H1 (cell line): ENCODE measurements around the gene IFNB1. TPM values are rescaled to one million over a fixed set of nuclear protein-coding genes. Genes with fewer than 3 reads are reported as not detected.

ENCODE experiments used
- CHD7 ChIP-seq: fragments of 300-600 bp; sonication (generic); IDR thresholded peaks from 2 replicates; pipeline ENCODE4 v1.7.1; 2012; ENCODE audit warnings: low read length, moderate library complexity, mild to moderate bottlenecking, inconsistent platforms; ENCODE audit not compliant: insufficient replicate concordance
- KDM4A ChIP-seq: IDR thresholded peaks from one replicate; pipeline ENCODE4 v1.7.1; 2012; ENCODE audit warnings: low read depth, mild to moderate bottlenecking, moderate library complexity, low read length, inconsistent platforms; ENCODE audit not compliant: severe bottlenecking
- NANOG ChIP-seq: IDR thresholded peaks from 2 replicates; pipeline ENCODE4 v1.6.1; 2011; ENCODE audit warnings: low read length, low read depth, mild to moderate bottlenecking, inconsistent platforms; ENCODE audit not compliant: insufficient read depth, poor library complexity, severe bottlenecking
- NRF1 ChIP-seq: IDR thresholded peaks from 2 replicates; pipeline ENCODE4 v1.6.1; 2011; ENCODE audit warnings: mild to moderate bottlenecking, low read depth, low read length, improper control_type of control experiment
- PHF8 ChIP-seq: fragments of 200-600 bp; sonication (generic); conservative IDR thresholded peaks from 2 replicates; pipeline ENCODE4 v1.7.1; 2012; ENCODE audit warnings: low read depth, mild to moderate bottlenecking, inconsistent platforms, low read length, moderate library complexity
- RAD21 ChIP-seq, 2 experiments: IDR thresholded peaks in 1 of 2; conservative IDR thresholded peaks in 1 of 2; 2 replicates each; pipeline ENCODE4 v1.6.1; 2011; ENCODE audit warnings: low read depth in 2 of 2, low read length in 2 of 2, improper control_type of control experiment in 1 of 2, inconsistent platforms in 1 of 2, mild to moderate bottlenecking in 1 of 2, moderate library complexity in 1 of 2
- RBBP5 ChIP-seq: IDR thresholded peaks from 2 replicates; pipeline ENCODE4 v1.7.1; 2012; ENCODE audit warnings: low read depth, mild to moderate bottlenecking, inconsistent platforms, low read length, moderate library complexity, borderline replicate concordance
- RFX5 ChIP-seq: IDR thresholded peaks from 2 replicates; pipeline ENCODE4 v1.6.1; 2011; ENCODE audit warnings: low read depth, low read length, improper control_type of control experiment, borderline replicate concordance
- SIN3A ChIP-seq, 2 experiments: IDR thresholded peaks in 1 of 2; conservative IDR thresholded peaks in 1 of 2; 2 replicates each; pipeline ENCODE4 v1.6.1; 2011 to 2012; ENCODE audit warnings: low read length in 2 of 2, improper control_type of control experiment in 1 of 2, low read depth in 1 of 2, mild to moderate bottlenecking in 1 of 2
- SP1 ChIP-seq: IDR thresholded peaks from 2 replicates; pipeline ENCODE4 v1.6.1; 2011; ENCODE audit warnings: low read depth, low read length
- TBP ChIP-seq: IDR thresholded peaks from 2 replicates; pipeline ENCODE4 v1.6.1; 2011; ENCODE audit warnings: low read depth, low read length, improper control_type of control experiment
- polyA plus RNA-seq, 7 experiments: library from polyadenylated mRNA; depleted of rRNA in 3 of 7; stranded (reverse) in 5 of 7; unstranded in 2 of 7; fragments of >200 nt in 5 of 7; fragments of 200-250 nt in 2 of 7; gene quantifications; 1 replicate in 5 of 7; 2 replicates in 1 of 7; 4 replicates in 1 of 7; pipeline versions ENCODE4 v1.2.1 to v1.2.3, GENCODE V29; 2011 to 2013; ENCODE audit warnings: missing spikeins in 2 of 7, mixed read lengths in 2 of 7
- total RNA-seq: library from RNA; stranded (reverse); fragmentation: NEBNext Ultra II Directional; extraction: Animal tissue kit (Norgen Biotek cat#: 25700); gene quantifications from 2 replicates; pipeline ENCODE4 v1.2.1, GENCODE V29; 2021

IFNB1 gene
- total and polyA plus RNA-seq, 2 of the 8 experiments (the other 6 are each of a cell fraction or from before 2014, with no cell fraction given): not detected

DNA sequence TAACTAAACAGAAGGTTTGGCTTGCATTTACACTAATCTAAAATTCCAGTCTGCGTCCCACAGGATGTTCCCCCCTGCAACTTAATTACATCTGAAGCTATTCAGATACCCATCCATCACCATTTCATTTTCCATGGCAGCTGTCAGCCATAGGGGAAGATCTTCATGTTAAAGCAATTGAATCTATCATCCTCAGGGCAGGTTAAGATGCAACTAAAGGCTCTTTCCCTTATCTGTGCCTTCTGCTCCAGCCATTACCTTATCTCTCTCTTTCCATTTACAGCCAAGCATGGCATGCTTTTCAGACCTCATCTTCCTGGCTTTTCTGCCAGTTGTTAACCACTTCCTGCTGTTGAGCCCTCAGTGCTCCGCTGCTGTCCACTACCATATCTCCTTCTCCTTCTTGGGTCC is 30.5 kb downstream of the IFNB1 start (continued):
- TF ChIP-seq CHD7 (no peak), RAD21 (IDR thresholded peaks at IDR 0.05 in 1 of 2, conservative IDR thresholded peaks at IDR 0.05 in 1 of 2; ENCODE audit: low read depth in 2 of 2, low read length in 2 of 2) (no peak), TBP (no peak), RFX5 (no peak), NRF1 (no peak), PHF8 (no peak), NANOG (no peak), KDM4A (no peak), RBBP5 (no peak), SP1 (no peak), SIN3A (conservative IDR thresholded peaks at IDR 0.05 in 1 of 2, IDR thresholded peaks at IDR 0.05 in 1 of 2; ENCODE audit: low read depth in 1 of 2, low read length in 2 of 2) (no peak)
